ENCODE results near the gene CDS2.

Gene CDS2

GRCh38 chr20:5119435-5120184, 7.2 kb upstream of the CDS2 start, which contains the start of gene PCNA:
TSS of gene PCNA (minus strand) at chr20:5119958. CDS start at chr20:5119798, 160 bp downstream.
- peak; percentile 95 for DNase-seq (ENCODE audit: low read depth)

DNA sequence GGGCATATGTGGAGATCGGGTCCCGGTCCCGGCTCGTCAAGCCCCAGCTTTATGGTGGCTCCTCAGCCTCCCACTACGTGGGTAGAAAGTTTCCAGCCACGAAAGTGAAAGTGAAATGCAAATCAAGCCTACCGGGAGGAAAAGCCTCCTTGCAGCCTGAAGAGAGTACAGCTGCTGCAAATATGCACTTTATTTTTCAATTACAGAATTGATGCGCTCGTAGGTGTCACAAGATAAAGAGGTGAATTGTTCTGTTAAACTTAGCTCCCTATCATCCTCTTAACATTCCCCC, 6.7 kb upstream of the CDS2 start:
- DNase-seq (ENCODE audit: low read depth), result no peak

DNA sequence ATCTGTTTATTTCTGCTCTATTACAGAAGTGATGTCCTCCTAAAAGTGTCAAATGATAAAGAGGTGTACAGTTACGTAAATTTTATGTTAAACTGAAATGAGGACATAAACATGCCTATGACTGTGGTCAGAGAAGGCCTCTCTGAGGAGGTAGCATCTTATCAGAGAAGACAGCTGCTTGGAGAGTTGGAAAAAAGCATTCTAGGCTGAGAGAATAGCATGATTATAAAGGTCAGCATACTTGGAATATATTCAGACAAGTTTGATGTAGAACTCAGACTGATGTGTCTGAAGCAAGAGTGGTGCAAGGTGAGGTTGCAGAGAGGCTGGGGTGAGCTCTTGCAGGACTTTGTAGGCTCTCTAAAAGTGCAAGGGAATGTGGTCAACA, 3.9 kb upstream of the CDS2 start:
- no peak for DNase-seq (ENCODE audit: low read depth)

DNA sequence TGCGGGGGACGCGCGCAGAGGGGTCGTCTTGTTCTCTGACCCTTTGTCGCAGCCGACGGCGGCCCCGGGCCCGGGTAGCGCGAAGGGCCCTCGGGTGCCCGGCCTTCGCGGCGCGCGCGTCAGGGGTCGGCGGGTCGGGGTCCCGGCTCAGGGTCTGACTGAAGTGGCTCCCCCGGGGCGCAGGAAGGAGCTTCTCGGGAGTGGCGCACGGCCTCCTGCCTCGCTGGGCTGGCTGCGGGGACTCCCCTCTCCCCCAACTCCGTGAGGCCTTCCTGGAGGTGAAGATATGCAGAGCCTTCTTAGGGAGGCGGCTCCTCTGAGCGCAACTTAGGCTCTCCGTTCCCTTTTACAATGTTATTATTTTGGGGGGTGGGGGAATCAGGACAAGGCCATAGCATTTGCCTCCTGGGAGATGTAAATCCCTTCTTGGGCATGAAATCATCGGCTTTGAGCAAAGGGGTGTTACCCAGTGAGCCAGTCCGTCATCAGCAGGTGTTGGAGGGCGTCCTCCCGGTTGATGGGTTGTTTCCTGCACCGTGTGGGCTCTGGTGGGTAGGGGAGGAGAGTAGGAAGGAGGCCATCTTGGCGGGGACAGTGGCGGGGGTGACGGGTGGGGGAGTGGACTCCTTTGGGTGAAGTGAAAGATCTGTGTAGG, 523 bp downstream of the CDS2 start:
- DNase-seq (ENCODE audit: low read depth), result peak; percentile 17

DNA sequence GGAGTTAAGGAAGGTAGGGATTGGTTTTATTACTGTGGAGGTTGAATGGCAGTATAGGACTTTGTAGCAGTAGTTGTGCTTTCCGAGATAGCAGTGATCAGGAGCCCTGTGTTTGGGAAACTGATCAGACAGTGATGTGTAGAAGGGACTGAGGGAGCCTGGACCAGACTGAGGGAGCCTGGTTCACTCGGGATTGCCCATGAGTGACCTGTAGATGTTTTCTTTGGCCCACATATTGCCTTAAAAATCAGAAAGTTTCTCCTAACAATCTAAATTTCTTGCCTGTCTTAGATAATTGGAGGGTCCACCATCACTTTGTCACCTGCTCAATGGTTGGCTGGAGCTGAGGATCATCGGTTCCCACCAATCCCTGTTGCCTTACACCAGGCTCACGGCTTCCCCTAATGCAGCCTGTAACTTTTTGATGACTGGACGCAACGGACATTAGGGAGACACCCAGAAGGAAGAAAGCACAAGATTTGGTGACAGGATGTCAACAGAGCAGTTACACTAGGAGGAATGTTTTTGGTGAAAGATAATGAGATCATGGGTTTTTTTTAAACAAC, 1.1 kb downstream of the CDS2 start:
- DNase-seq (ENCODE audit: low read depth), result no peak

- no peak for DNase-seq (ENCODE audit: low read depth)
Measured at GRCh38 chr20:5128886-5129285, 2.1 kb downstream of the CDS2 start.

DNA sequence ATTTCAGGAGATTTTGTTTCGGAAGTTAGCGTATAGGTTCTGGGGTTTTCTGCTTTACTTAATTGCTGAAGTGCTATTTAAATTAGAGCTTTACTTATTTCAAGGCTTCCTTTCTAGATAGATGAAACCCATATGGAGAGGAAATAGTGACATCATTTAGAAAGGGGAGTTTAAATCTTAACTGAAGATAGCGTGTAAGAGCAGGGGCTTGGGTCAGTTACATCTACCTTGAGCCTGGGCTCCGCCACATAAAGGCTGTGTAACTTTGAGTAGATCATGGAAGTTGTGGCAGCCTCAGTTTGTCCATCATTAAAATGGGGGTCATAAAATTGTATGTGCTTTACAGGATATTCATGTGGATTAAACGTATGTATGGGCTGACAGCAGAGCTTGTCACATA, 4.7 kb downstream of the CDS2 start:
- no peak for DNase-seq (ENCODE audit: low read depth)

DNA sequence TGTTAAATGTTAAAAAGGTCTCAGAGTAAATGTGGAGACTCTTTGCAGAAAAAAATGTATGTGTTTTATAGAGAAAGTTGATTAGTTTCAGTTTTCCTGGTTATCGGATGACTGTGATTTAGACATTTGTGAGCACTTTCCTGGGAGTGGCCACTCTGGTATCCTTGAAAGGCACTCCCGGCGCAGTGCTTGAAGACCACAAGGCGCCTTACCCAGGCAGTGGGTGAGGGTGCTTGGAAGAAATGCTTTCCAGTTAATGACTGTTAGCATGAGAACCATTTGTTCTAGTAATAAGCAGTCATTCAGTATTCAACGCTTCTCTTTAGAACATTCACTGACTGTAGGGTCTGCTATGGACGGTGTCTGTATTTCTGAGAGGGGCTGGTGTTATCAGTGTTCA, 7.2 kb downstream of the CDS2 start:
- no peak for DNase-seq (ENCODE audit: low read depth)

DNA sequence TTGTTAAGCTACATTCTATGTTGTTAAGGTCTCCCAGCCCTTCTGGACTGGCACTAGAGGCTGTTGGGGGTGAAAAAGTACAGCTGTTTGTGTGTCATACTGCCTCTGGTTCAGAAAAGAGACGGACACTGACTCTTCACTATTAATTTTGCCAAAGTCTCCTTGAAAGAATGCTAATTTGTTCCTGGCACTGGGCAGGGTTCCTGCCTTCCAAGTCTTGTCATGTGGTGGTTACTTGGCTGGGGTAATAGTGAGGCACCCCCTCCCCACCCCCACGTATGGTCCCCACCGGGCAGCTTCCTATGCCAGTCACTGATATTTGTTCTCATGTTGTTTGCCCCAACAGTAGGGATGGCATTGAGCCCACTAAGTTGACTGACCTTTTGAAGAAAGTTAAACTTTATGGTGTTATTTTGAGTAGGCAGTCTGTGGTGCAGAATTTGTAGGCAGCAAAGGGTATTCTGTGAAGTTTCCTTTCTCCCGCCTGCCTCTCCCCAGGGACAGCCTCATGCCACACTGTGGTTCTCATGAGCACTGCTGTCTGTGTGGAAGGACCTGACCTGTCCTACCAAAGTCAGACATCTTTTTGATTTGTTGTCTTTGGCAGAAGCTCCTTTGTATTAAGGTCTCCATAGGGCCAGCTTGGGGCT, 8.7 kb downstream of the CDS2 start:
- peak; percentile 31 for DNase-seq (ENCODE audit: low read depth)

GRCh38 chr20:5136096-5136495, 9.3 kb downstream of the CDS2 start:
- DNase-seq (ENCODE audit: low read depth), result no peak

GRCh38 chr20:5140195-5140594, 13.4 kb downstream of the CDS2 start:
- DNase-seq (ENCODE audit: low read depth), result no peak

DNA sequence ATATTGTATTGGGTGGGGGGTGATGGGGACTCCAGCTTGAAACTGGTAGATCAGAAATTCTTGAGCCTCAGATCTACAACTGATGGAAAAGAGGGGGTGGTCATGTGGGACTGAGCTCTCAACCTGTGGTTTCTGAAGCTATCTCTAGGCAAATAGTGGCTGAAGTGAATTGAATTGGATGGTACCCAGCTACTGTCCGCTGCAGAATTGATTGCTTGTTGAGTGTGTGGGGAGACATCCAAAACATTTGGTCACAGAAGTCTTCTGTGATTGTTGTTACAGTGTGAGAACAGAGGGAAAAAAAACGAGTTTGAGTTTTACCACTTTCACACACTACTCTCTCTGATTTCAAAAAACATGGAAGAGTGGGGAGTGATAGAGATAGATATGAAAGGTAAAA, 14.8 kb downstream of the CDS2 start:
- DNase-seq (ENCODE audit: low read depth), result no peak

GRCh38 chr20:5143851-5144250, 17.0 kb downstream of the CDS2 start:
- no peak for DNase-seq (ENCODE audit: low read depth)

- no peak for DNase-seq (ENCODE audit: low read depth)
Measured at GRCh38 chr20:5145365-5146098, 18.7 kb downstream of the CDS2 start.

- DNase-seq (ENCODE audit: low read depth), result no peak
Measured at GRCh38 chr20:5146099-5146668, 19.4 kb downstream of the CDS2 start.

- no peak for DNase-seq (ENCODE audit: low read depth)
Measured at GRCh38 chr20:5146871-5147592, 20.2 kb downstream of the CDS2 start.

- DNase-seq (ENCODE audit: low read depth), result no peak
Measured at GRCh38 chr20:5148581-5148980, 21.8 kb downstream of the CDS2 start.

- DNase-seq (ENCODE audit: low read depth), result no peak
Measured at GRCh38 chr20:5149892-5150225, 23.1 kb downstream of the CDS2 start.

- DNase-seq (ENCODE audit: low read depth), result peak; percentile 34
Measured at GRCh38 chr20:5150226-5151076, 23.6 kb downstream of the CDS2 start.

DNA sequence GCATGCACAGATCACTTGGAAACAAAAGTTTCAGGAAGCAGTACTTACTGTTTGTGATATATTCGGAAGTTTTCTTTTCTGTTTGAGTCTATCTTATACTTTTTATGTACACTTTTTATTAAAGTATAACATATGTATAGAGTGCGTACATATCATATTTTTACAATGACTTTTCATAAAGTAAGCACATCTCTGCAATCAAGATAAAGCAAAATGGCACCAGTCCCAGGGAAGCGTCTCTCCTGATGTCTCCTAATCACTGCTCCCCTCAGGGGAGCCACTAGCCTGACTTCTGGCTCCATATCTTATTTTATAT, 26.3 kb downstream of the CDS2 start:
- DNase-seq (ENCODE audit: low read depth), result no peak

Measured in fibroblast of gingiva (primary cell).